Measurements from ENCODE around the gene CEACAM1. TPM values are rescaled to one million over a fixed set of nuclear protein-coding genes. Genes with fewer than 3 reads are reported as not detected.
"Not testable (repeated sequence)": the region's sequence is repeated elsewhere in the genome, so short reads cannot be mapped to it uniquely, and the experiment has no call there.

The CEACAM1 gene
- total RNA-seq, 1 experiment from 2014 or later = 1.5 TPM

GRCh38 chr19:42461700-42462324, 66.5 kb downstream of the CEACAM1 start:
- Histone ChIP-seq H3K9ac (ENCODE audit: extremely low read depth, insufficient read length, low read length) (no peak overlapping the region), H2BK15ac (ENCODE audit: low read depth, low read length) (no peak overlapping the region), H3K23ac (ENCODE audit: insufficient read length, low read depth, low read length) (no peak overlapping the region), H3K14ac (ENCODE audit: insufficient read depth, low read length) (no peak overlapping the region), H4K91ac (ENCODE audit: insufficient read length, low read depth, low read length) (no peak overlapping the region), H3K79me2 (ENCODE audit: insufficient read depth, low read length) (no peaks in the 10 kb centered on the region), H3K4ac (ENCODE audit: low read depth, low read length) (no peak overlapping the region), H3K27ac (ENCODE audit: insufficient read length, low read depth, low read length) (no peak overlapping the region), H3K27me3 (ENCODE audit: insufficient read depth, low read length) (no peaks in the 10 kb centered on the region), H3K56ac (ENCODE audit: insufficient read length, low read depth, low read length) (no peak overlapping the region), H3K4me1 (ENCODE audit: insufficient read depth, low read length) (peaks cover 8% of the 10 kb centered on the region; the same call in 1 of the 2 replicates), H2BK5ac (ENCODE audit: insufficient read length, low read length) (no peak overlapping the region), H3K18ac (ENCODE audit: insufficient read length, low read depth, low read length) (no peak overlapping the region), H4K5ac (ENCODE audit: insufficient read length, low read depth, low read length) (no peak overlapping the region), H2AK5ac (ENCODE audit: insufficient read length, low read length) (no peak overlapping the region), H3K79me1 (ENCODE audit: insufficient read depth, low read depth, low read length, poor library complexity, severe bottlenecking) (no peaks in the 10 kb centered on the region), H2AFZ (ENCODE audit: low read length) (no peak overlapping the region), H3K4me2 (ENCODE audit: insufficient read depth, insufficient read length, low read length) (no peak overlapping the region), H2BK12ac (ENCODE audit: insufficient read length, low read depth, low read length) (no peak overlapping the region), H4K20me1 (ENCODE audit: control insufficient read depth, insufficient read depth, insufficient read length) (no peaks in the 10 kb centered on the region), H4K8ac (replicated peaks; ENCODE audit: insufficient read length, low read depth, low read length) (no peak overlapping the region), H3T11ph (ENCODE audit: low read length) (no peak overlapping the region), H3K9me3 (ENCODE audit: control insufficient read depth, low read depth, low read length) (no peaks in the 10 kb centered on the region), H2BK120ac (ENCODE audit: low read depth, low read length, poor library complexity, severe bottlenecking) (no peak overlapping the region), H2BK20ac (ENCODE audit: low read depth, low read length, poor library complexity, severe bottlenecking) (no peak overlapping the region), H3K23me2 (ENCODE audit: insufficient read length, low read depth, low read length, poor library complexity, severe bottlenecking) (no peaks in the 10 kb centered on the region)
- no peak for DNase-seq
- Mint-ChIP-seq H3K4me3 (no peak overlapping the region), H3K4me1 (peaks cover 35 to 39% of the 10 kb centered on the region in 2 experiments), H3K9me3 (peaks cover 0 to 3% of the 10 kb centered on the region in 2 experiments; a peak in 2 of 5 replicates), H3K27ac (peak overlapping the region in 1 of 3 experiments; percentile 46; a peak in 1 of 7 replicates), H3K27me3 (ENCODE audit: low read depth) (0 out of 2 replicates have a peak, but pooled peaks cover 2% of the 10 kb centered on the region), H3K36me3 (ENCODE audit: insufficient read depth in 1 of 3, low read depth in 3 of 3) (peaks cover 2 to 18% (median 3%) of the 10 kb centered on the region in 3 experiments; a peak in 6 of 7 replicates)
- no CpG with 5 or more reads among the region's 4 CpGs for WGBS (ENCODE audit: extremely low coverage, insufficient read length, low lambda C conversion rate)
- TF ChIP-seq CTCF (conservative IDR thresholded peaks at IDR 0.05) = no peak

DNA sequence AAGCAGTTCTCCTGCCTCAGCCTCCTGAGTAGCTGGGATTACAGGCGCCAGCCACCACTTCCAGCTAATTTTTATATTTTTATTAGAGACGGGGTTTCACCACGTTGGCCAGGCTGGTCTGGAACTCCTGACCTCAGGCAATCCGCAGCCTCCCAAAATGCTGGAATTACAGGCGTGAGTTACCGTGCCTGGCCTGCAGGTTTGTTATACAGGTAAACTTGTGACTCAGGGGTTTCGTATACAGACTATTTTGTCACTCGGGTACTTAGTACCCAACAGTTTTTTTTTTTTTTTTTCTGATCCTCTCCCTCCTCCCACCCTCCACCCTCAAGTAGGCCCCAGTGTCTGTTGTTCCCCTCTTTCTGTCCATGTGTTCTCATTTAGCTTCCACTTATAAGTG, 67.0 kb downstream of the CEACAM1 start:
- not testable (repeated sequence) for H3K18ac ChIP-seq (ENCODE audit: insufficient read length, low read depth, low read length); H3K79me1 ChIP-seq (ENCODE audit: insufficient read depth, low read depth, low read length, poor library complexity, severe bottlenecking); H4K8ac ChIP-seq (replicated peaks; ENCODE audit: insufficient read length, low read depth, low read length); H3T11ph ChIP-seq (ENCODE audit: low read length); H3K27me3 ChIP-seq (ENCODE audit: insufficient read depth, low read length); H3K23me2 ChIP-seq (ENCODE audit: insufficient read length, low read depth, low read length, poor library complexity, severe bottlenecking); H3K9ac ChIP-seq (ENCODE audit: extremely low read depth, insufficient read length, low read length); H3K27me3 Mint-ChIP-seq (ENCODE audit: low read depth); H2BK5ac ChIP-seq (ENCODE audit: insufficient read length, low read length); H3K9me3 Mint-ChIP-seq; H3K9me3 ChIP-seq (ENCODE audit: control insufficient read depth, low read depth, low read length); H2BK20ac ChIP-seq (ENCODE audit: low read depth, low read length, poor library complexity, severe bottlenecking); H3K4me1 ChIP-seq (ENCODE audit: insufficient read depth, low read length); H3K27ac Mint-ChIP-seq; H2BK15ac ChIP-seq (ENCODE audit: low read depth, low read length); H3K79me2 ChIP-seq (ENCODE audit: insufficient read depth, low read length); H3K4ac ChIP-seq (ENCODE audit: low read depth, low read length); H3K27ac ChIP-seq (ENCODE audit: insufficient read length, low read depth, low read length); H4K5ac ChIP-seq (ENCODE audit: insufficient read length, low read depth, low read length); H4K91ac ChIP-seq (ENCODE audit: insufficient read length, low read depth, low read length); H2BK120ac ChIP-seq (ENCODE audit: low read depth, low read length, poor library complexity, severe bottlenecking); H3K4me3 Mint-ChIP-seq; H2AK5ac ChIP-seq (ENCODE audit: insufficient read length, low read length); H3K4me2 ChIP-seq (ENCODE audit: insufficient read depth, insufficient read length, low read length); H3K14ac ChIP-seq (ENCODE audit: insufficient read depth, low read length); DNase-seq; H2AFZ ChIP-seq (ENCODE audit: low read length); H3K56ac ChIP-seq (ENCODE audit: insufficient read length, low read depth, low read length); H3K23ac ChIP-seq (ENCODE audit: insufficient read length, low read depth, low read length); H2BK12ac ChIP-seq (ENCODE audit: insufficient read length, low read depth, low read length); H4K20me1 ChIP-seq (ENCODE audit: control insufficient read depth, insufficient read depth, insufficient read length)
- Mint-ChIP-seq H3K4me1 (peaks cover 31 to 35% of the 10 kb centered on the region in 2 experiments), H3K36me3 (ENCODE audit: insufficient read depth in 1 of 3, low read depth in 3 of 3) (peaks cover 2 to 18% (median 3%) of the 10 kb centered on the region in 3 experiments; a peak in 6 of 7 replicates)
- WGBS (ENCODE audit: extremely low coverage, insufficient read length, low lambda C conversion rate) = no CpG with 5 or more reads among the region's 8 CpGs
